Measurements from ENCODE around the gene HEYL.
A peak's percentile ranks its signal among the peaks of the same experiment; 100 is the strongest.
"Not testable (repeated sequence)": the region's sequence is repeated elsewhere in the genome, so short reads cannot be mapped to it uniquely, and the experiment has no call there.

Gene HEYL

DNA sequence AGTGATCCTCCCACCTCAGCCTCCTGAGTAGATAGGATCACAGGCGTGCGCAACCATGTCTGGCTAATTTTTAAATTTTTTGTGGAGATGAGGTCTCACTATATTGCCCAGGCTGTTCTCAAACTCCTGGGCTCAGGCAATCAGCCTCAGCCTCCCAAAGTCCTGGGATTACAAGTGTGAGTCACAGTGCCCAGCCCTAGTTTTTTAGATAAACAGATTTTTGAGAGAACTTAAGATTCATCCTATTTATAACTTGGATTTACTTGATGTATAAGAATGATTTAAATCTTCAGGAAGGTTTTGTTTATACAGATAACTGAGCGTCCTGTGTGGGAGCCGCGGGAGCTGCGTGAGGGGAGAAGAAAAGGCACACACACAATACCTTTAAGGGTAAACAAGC lies 26.2 kb downstream of the HEYL start:
- Mint-ChIP-seq H3K36me3 (ENCODE audit: low read depth) (peaks cover 39% of the 10 kb centered on the region), H3K9me3 (no peaks in the 10 kb centered on the region), H3K27ac (no peak overlapping the region), H3K4me1 (peaks cover 17% of the 10 kb centered on the region), H3K4me3 (no peak overlapping the region), H3K27me3 (ENCODE audit: low read depth, poor library complexity) (peaks cover 20% of the 10 kb centered on the region)
- TF ChIP-seq, protein P1, sequence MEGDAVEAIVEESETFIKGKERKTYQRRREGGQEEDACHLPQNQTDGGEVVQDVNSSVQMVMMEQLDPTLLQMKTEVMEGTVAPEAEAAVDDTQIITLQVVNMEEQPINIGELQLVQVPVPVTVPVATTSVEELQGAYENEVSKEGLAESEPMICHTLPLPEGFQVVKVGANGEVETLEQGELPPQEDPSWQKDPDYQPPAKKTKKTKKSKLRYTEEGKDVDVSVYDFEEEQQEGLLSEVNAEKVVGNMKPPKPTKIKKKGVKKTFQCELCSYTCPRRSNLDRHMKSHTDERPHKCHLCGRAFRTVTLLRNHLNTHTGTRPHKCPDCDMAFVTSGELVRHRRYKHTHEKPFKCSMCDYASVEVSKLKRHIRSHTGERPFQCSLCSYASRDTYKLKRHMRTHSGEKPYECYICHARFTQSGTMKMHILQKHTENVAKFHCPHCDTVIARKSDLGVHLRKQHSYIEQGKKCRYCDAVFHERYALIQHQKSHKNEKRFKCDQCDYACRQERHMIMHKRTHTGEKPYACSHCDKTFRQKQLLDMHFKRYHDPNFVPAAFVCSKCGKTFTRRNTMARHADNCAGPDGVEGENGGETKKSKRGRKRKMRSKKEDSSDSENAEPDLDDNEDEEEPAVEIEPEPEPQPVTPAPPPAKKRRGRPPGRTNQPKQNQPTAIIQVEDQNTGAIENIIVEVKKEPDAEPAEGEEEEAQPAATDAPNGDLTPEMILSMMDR (IDR thresholded peaks at IDR 0.05), result no peak
- DNase-seq, result no peak

DNA sequence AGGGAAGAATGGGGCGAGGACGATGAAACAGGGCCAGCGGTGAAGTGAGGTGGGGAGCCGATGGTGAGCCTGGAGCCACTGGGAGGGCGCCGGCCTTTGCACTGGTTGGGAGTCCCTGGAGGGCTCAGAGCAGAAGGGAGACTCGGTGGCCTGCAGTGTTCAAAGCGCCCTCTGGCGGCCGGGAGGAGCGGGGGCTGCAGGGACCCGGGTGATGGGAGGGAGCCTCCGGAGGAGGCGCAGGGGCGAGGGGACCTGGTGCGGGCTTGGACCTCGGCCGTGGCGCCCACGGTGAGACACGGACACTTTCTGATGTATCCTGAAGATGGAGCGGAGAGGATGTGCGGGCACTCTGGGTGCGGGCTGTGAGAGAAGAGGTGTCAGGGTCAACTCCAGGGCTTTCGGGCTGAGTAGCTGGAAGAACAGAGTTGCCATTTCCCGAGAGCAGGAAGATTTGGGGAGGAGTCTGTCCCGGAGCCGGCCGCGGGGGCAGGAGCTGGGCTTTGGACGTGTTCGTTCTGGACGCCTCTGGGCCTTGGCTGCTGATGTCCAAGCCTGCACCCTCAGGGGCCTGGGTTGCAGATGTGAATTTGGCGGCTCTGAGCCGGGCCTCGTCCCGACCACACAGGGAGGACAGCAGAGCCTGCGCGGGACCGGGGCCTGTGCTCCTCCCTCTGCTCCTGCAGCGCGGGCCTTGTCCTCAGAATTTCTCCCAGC lies 29.7 kb downstream of the HEYL start:
- Mint-ChIP-seq H3K9me3 (no peaks in the 10 kb centered on the region), H3K4me3 (peak overlapping the region; percentile 56), H3K4me1 (peaks cover 15% of the 10 kb centered on the region), H3K27me3 (ENCODE audit: low read depth, poor library complexity) (peaks cover 21% of the 10 kb centered on the region), H3K27ac (no peak overlapping the region), H3K36me3 (ENCODE audit: low read depth) (peaks cover 26% of the 10 kb centered on the region)
- peak; percentile 83 for DNase-seq
- TF ChIP-seq, protein P1 (IDR thresholded peaks at IDR 0.05), result peak; percentile 78

DNA sequence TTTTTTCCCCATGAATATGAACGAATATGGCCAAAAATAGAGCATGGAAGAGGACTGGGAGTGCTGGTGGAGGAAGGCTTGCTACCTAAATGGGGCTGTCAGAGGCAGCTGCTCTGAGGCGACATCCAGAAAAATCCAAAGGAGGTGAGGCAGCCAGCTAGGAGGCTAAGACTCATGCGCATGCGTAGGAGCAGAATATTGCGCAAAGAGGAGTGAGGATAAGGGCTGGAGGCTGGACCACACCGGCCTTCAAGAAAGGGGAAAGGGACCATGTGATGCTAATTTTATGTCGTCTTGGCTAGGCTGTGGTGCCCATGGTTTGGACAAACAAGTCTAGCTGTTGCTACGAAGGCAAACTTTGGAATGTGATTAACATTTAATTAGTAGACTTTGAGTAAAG lies 30.5 kb downstream of the HEYL start:
- TF ChIP-seq, protein P1 (IDR thresholded peaks at IDR 0.05), result no peak
- Mint-ChIP-seq H3K27me3 (ENCODE audit: low read depth, poor library complexity) (peaks cover 24% of the 10 kb centered on the region), H3K4me1 (peaks cover 15% of the 10 kb centered on the region), H3K4me3 (no peak overlapping the region), H3K9me3 (no peaks in the 10 kb centered on the region), H3K36me3 (ENCODE audit: low read depth) (peaks cover 26% of the 10 kb centered on the region), H3K27ac (no peak overlapping the region)
- DNase-seq, result no peak

DNA sequence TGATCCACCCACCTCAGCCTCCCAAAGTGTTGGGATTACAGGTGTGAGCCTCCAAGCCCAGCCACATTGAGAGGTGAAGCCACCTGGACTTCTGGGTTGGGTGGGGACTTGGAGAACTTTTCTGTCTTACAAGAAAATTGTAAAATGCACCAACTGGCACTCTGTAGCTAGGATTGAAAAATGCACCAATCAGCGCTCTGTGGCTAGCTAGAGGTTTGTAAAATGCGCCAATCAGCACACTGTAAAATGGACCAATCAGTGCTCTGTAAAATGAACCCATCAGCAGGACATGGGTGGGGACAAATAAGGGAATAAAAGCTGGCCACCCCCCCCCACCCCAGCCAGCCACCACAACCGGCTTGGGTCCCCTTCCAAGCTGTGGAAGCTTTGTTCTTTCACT lies 35.8 kb downstream of the HEYL start:
- DNase-seq; H3K4me1 Mint-ChIP-seq; H3K4me3 Mint-ChIP-seq; H3K27ac Mint-ChIP-seq; H3K36me3 Mint-ChIP-seq (ENCODE audit: low read depth): not testable (repeated sequence)
- peaks cover 51% of the 10 kb centered on the region for H3K27me3 Mint-ChIP-seq (ENCODE audit: low read depth, poor library complexity)
- peaks cover 12% of the 10 kb centered on the region for H3K9me3 Mint-ChIP-seq

DNA sequence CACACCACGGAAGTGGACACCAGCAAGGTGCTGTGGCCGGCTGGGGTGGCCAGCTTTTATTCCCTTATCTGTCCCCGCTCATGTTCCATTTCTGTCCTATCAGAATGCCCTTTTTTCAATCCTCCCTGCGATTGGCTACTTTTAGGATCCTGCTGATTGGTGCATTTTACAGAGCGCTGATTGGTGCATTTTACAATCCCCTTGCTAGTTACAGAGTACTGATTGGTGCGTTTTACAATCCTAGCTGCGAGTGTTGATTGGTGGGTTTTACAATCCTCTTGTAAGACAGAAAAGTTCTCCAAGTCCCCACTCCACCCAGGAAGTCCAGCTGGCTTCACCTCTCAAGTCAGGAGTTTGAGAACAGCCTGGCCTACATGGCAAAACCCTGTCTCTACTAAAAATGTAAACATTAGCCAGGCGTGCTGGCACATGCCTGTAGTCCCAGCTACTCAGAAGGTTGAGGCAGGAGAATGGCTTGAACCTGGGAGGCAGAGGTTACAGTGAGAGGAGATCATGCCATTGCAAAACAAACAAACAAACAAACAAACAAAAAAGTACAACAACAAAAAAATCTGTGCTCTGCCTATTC lies 37.7 kb downstream of the HEYL start:
- not testable (repeated sequence) for H3K4me1 Mint-ChIP-seq; H3K4me3 Mint-ChIP-seq; H3K27ac Mint-ChIP-seq; H3K36me3 Mint-ChIP-seq (ENCODE audit: low read depth); DNase-seq
- H3K9me3 Mint-ChIP-seq, result peaks cover 12% of the 10 kb centered on the region
- peaks cover 59% of the 10 kb centered on the region for H3K27me3 Mint-ChIP-seq (ENCODE audit: low read depth, poor library complexity)

DNA sequence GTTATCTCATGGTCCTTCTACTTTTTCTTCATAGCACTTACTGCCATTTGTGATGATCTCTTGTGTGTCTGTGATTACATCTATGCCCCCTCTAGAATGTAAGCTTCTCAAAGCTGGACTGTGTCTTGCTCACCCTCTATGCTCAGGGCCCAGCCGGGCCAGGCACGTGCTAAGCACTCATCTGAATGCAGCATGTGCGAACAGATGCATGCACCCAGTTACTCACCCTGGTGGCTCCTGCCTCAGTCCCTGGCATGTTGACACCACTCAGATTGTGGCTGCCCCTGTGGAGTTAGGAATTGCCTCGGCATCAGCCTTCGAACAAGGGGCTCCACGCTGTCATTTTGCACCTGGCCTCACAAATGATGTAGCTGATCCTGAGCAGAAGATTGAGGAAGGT lies 43.3 kb downstream of the HEYL start:
- no peaks in the 10 kb centered on the region for H3K4me1 Mint-ChIP-seq
- H3K4me3 Mint-ChIP-seq, result no peak overlapping the region
- no peak for DNase-seq
- TF ChIP-seq, protein P1 (IDR thresholded peaks at IDR 0.05), result no peak
- H3K36me3 Mint-ChIP-seq (ENCODE audit: low read depth), result no peaks in the 10 kb centered on the region
- H3K27ac Mint-ChIP-seq, result no peak overlapping the region
- H3K9me3 Mint-ChIP-seq, result peaks cover 4% of the 10 kb centered on the region
- peaks cover 60% of the 10 kb centered on the region for H3K27me3 Mint-ChIP-seq (ENCODE audit: low read depth, poor library complexity)

DNA sequence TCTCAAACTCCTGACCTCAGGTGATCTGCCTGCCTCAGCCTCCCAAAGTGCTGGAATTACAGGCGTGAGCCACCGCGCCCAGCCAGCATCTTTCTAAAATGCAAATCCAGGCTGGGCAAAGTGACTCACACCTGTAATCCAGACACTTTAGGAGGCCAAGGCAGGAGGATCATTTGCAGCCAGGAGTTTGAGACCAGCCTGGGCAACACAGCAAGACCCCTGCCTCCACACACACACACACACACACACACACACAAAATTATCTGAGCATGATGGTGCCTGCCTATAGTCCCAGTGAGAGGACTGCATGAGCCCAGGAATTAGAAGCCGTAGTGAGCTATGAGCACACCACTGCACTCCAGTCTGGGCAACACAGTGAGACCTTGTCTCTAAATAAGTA lies 46.1 kb downstream of the HEYL start:
- Mint-ChIP-seq H3K4me1 (peaks cover 1% of the 10 kb centered on the region), H3K27ac (no peak overlapping the region), H3K9me3 (no peaks in the 10 kb centered on the region), H3K4me3 (no peak overlapping the region), H3K27me3 (ENCODE audit: low read depth, poor library complexity) (peaks cover 47% of the 10 kb centered on the region), H3K36me3 (ENCODE audit: low read depth) (no peaks in the 10 kb centered on the region)
- TF ChIP-seq, protein P1 (IDR thresholded peaks at IDR 0.05), result no peak
- no peak for DNase-seq

All from nephron progenitor cell (in vitro differentiated cells).